ENCODE measurements around the gene NPHS1. TPM values are rescaled to one million over a fixed set of nuclear protein-coding genes. Genes with fewer than 3 reads are reported as not detected.

NPHS1 gene
- total and polyA plus RNA-seq, 2 experiments from 2014 or later: not detected

- no peaks in the 10 kb centered on the region for H3K79me2 ChIP-seq (ENCODE audit: insufficient read depth)
- no peak overlapping the region for H3K9ac ChIP-seq
- TF ChIP-seq EZH2phosphoT487 (IDR thresholded peaks at IDR 0.05; ENCODE audit: insufficient read depth, low read depth) (no peak), EZH2 (IDR thresholded peaks at IDR 0.05; ENCODE audit: insufficient read depth, poor library complexity, severe bottlenecking) (no peak)
- no peaks in the 10 kb centered on the region for H3F3A ChIP-seq (ENCODE audit: insufficient read depth)
- no peaks in the 10 kb centered on the region for H4K20me1 ChIP-seq (ENCODE audit: insufficient read depth)
- no peaks in the 10 kb centered on the region for H3K36me3 ChIP-seq (ENCODE audit: low read depth)
- no peak overlapping the region for H2AFZ ChIP-seq
- no peak overlapping the region for H3K4me3 ChIP-seq
- no peaks in the 10 kb centered on the region for H3K9me3 ChIP-seq (ENCODE audit: low read depth)
- no peak overlapping the region for H3K4me2 ChIP-seq (ENCODE audit: unreplicated experiment)
- WGBS, 2 experiments (ENCODE audit: low coverage in 1 of 2, low lambda C conversion rate in 2 of 2, missing lambda C conversion rate in 2 of 2): 11 to 21% methylated on average over 6 of the region's 6 CpGs
- H3K9me2 ChIP-seq (ENCODE audit: insufficient read depth): no peaks in the 10 kb centered on the region
- 0 out of 2 replicates have a peak, but pooled peaks cover 5% of the 10 kb centered on the region for H3K27me3 ChIP-seq (replicated peaks; ENCODE audit: insufficient read depth)
- H3K27ac ChIP-seq: no peak overlapping the region
- DNase-seq: no peak
- in situ Hi-C loops (cut with MboI): no loop called here
- H3K4me1 ChIP-seq (ENCODE audit: insufficient read depth): no peaks in the 10 kb centered on the region
Observed at GRCh38 chr19:35816262-35816661, 36.0 kb downstream of the NPHS1 start.

- Histone ChIP-seq H3K27me3 (replicated peaks; ENCODE audit: insufficient read depth) (0 out of 2 replicates have a peak, but pooled peaks cover 5% of the 10 kb centered on the region), H3K9me2 (ENCODE audit: insufficient read depth) (no peaks in the 10 kb centered on the region), H3K9ac (no peak overlapping the region), H3K4me2 (ENCODE audit: unreplicated experiment) (no peak overlapping the region), H3K4me1 (ENCODE audit: insufficient read depth) (no peaks in the 10 kb centered on the region), H3K36me3 (ENCODE audit: low read depth) (no peaks in the 10 kb centered on the region), H3K4me3 (no peak overlapping the region), H3K27ac (no peak overlapping the region), H3F3A (ENCODE audit: insufficient read depth) (no peaks in the 10 kb centered on the region), H4K20me1 (ENCODE audit: insufficient read depth) (no peaks in the 10 kb centered on the region), H3K79me2 (ENCODE audit: insufficient read depth) (no peaks in the 10 kb centered on the region), H3K9me3 (ENCODE audit: low read depth) (no peaks in the 10 kb centered on the region), H2AFZ (no peak overlapping the region)
- TF ChIP-seq EZH2phosphoT487 (IDR thresholded peaks at IDR 0.05; ENCODE audit: insufficient read depth, low read depth) (no peak), EZH2 (IDR thresholded peaks at IDR 0.05; ENCODE audit: insufficient read depth, poor library complexity, severe bottlenecking) (no peak)
- in situ Hi-C loops (cut with MboI): no loop called here
- 43 to 47% methylated on average over 11 of the region's 11 CpGs for WGBS, 2 experiments (ENCODE audit: low coverage in 1 of 2, low lambda C conversion rate in 2 of 2, missing lambda C conversion rate in 2 of 2)
- DNase-seq: no peak
Observed at GRCh38 chr19:35813043-35813890, 39.0 kb downstream of the NPHS1 start.

GRCh38 chr19:35812220-35813042, 39.9 kb downstream of the NPHS1 start, which contains the start of gene PRODH2:
Gene PRODH2 (minus strand): TSS chr19:35812845. CDS start chr19:35812805, 40 bp downstream.
- Histone ChIP-seq H3K4me1 (ENCODE audit: insufficient read depth) (no peaks in the 10 kb centered on the region), H3K9me3 (ENCODE audit: low read depth) (no peaks in the 10 kb centered on the region), H4K20me1 (ENCODE audit: insufficient read depth) (no peaks in the 10 kb centered on the region), H3K4me3 (no peak within 1 kb of the TSS), H3K9me2 (ENCODE audit: insufficient read depth) (no peaks in the 10 kb centered on the region), H3K36me3 (ENCODE audit: low read depth) (no peaks in the 10 kb centered on the region), H3K27ac (no peak within 1 kb of the TSS), H2AFZ (no peak within 1 kb of the TSS), H3F3A (ENCODE audit: insufficient read depth) (no peaks in the 10 kb centered on the region), H3K9ac (no peak within 1 kb of the TSS), H3K4me2 (ENCODE audit: unreplicated experiment) (no peak within 1 kb of the TSS), H3K79me2 (ENCODE audit: insufficient read depth) (no peaks in the 10 kb centered on the region), H3K27me3 (replicated peaks; ENCODE audit: insufficient read depth) (peaks cover 12% of the 10 kb centered on the region; the same call in 1 of the 2 replicates)
- in situ Hi-C loops (cut with MboI): no loop called here
- WGBS, 2 experiments (ENCODE audit: low coverage in 1 of 2, low lambda C conversion rate in 2 of 2, missing lambda C conversion rate in 2 of 2): 49 to 54% methylated on average over 22 to 25 of the region's 26 CpGs
- no peak for DNase-seq
- no peak for TF ChIP-seq EZH2 (IDR thresholded peaks at IDR 0.05; ENCODE audit: insufficient read depth, poor library complexity, severe bottlenecking)
- TF ChIP-seq EZH2phosphoT487 (IDR thresholded peaks at IDR 0.05; ENCODE audit: insufficient read depth, low read depth): no peak
